HFFc6 (cell line): Measurements from ENCODE around the gene PLVAP. TPM values are rescaled to one million over a fixed set of nuclear protein-coding genes. Genes with fewer than 3 reads are reported as not detected.

ENCODE experiments used
- DNase-seq: peaks from one replicate; pipeline ENCODE4 v3.0.0-alpha.2; 2018
- H3K27ac Mint-ChIP-seq: 2 replicates; pipeline ENCODE4 v1.8.0; 2020; ENCODE audit warnings: mild to moderate bottlenecking, mixed read lengths
- H3K27me3 Mint-ChIP-seq: 2 replicates; pipeline ENCODE4 v1.8.0; 2021; ENCODE audit warnings: mild to moderate bottlenecking, moderate library complexity, mixed read lengths; ENCODE audit not compliant: insufficient read depth
- H3K36me3 Mint-ChIP-seq: 2 replicates; pipeline ENCODE4 v1.8.0; 2021; ENCODE audit warnings: low read depth, mixed read lengths
- H3K4me1 Mint-ChIP-seq: 2 replicates; pipeline ENCODE4 v1.8.0; 2020; ENCODE audit warnings: low read depth, mixed read lengths
- H3K4me3 Mint-ChIP-seq: 2 replicates; pipeline ENCODE4 v1.8.0; 2020; ENCODE audit warnings: mild to moderate bottlenecking, moderate library complexity, mixed read lengths
- H3K9me3 Mint-ChIP-seq: 2 replicates; pipeline ENCODE4 v1.8.0; 2020; ENCODE audit warnings: mild to moderate bottlenecking, mixed read lengths
- CTCF ChIP-seq: fragments of 200-600 bp; sonication (generic); IDR thresholded peaks from 2 replicates; pipeline ENCODE4 v1.5.0; 2021; ENCODE audit warnings: antibody characterized with exemption, mild to moderate bottlenecking
- total RNA-seq, 6 experiments: library from RNA; stranded (reverse); fragmentation: NEBNext Ultra II Directional; extraction: Animal tissue kit (Norgen Biotek cat#: 25700); gene quantifications; 2 replicates in 1 of 6; 3 replicates in 5 of 6; pipeline ENCODE4 v1.2.3, GENCODE V29; 2021

PLVAP gene
- total RNA-seq, 6 experiments from 2014 or later, result not detected

GRCh38 chr19:17411801-17412200 is 34.7 kb upstream of the PLVAP start:
- Mint-ChIP-seq H3K9me3 (no peaks in the 10 kb centered on the region), H3K36me3 (no peaks in the 10 kb centered on the region), H3K4me3 (peak overlapping the region; percentile 84), H3K27me3 (peaks cover 9% of the 10 kb centered on the region), H3K4me1 (peaks cover 30% of the 10 kb centered on the region), H3K27ac (no peak overlapping the region)
- no peak for TF ChIP-seq CTCF
- DNase-seq, result no peak

GRCh38 chr19:17409990-17410389 is 32.8 kb upstream of the PLVAP start:
- TF ChIP-seq CTCF, result no peak
- H3K27me3 Mint-ChIP-seq, result peaks cover 7% of the 10 kb centered on the region
- no peak overlapping the region for H3K4me3 Mint-ChIP-seq
- no peaks in the 10 kb centered on the region for H3K36me3 Mint-ChIP-seq
- H3K4me1 Mint-ChIP-seq, result peaks cover 22% of the 10 kb centered on the region
- no peaks in the 10 kb centered on the region for H3K9me3 Mint-ChIP-seq
- H3K27ac Mint-ChIP-seq, result no peak overlapping the region
- DNase-seq, result no peak

DNA sequence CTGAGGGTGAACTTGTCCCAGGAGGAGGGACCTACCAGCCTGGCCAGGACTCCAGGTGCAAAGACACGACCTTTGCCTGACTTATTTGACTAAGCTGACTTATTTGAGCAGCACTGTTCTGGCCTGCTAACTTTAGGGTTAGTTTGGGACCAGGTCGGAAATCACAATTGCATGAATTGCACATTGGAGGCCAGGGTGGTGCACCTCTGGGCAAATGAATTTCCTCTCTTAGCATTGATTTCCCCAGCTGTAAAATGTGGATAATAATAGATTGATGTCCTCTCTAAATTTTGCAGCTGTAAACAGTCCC is 29.7 kb upstream of the PLVAP start:
- no peak for TF ChIP-seq CTCF
- Mint-ChIP-seq H3K36me3 (no peaks in the 10 kb centered on the region), H3K27ac (no peak overlapping the region), H3K4me1 (peaks cover 7% of the 10 kb centered on the region), H3K9me3 (no peaks in the 10 kb centered on the region), H3K4me3 (no peak overlapping the region), H3K27me3 (peaks cover 5% of the 10 kb centered on the region)
- DNase-seq, result no peak

- Mint-ChIP-seq H3K4me3 (no peak overlapping the region), H3K27ac (no peak overlapping the region), H3K4me1 (peaks cover 6% of the 10 kb centered on the region; the same call in 1 of the 2 replicates), H3K9me3 (no peaks in the 10 kb centered on the region), H3K36me3 (no peaks in the 10 kb centered on the region), H3K27me3 (peaks cover 7% of the 10 kb centered on the region)
- DNase-seq, result no peak
- no peak for TF ChIP-seq CTCF
Measured at GRCh38 chr19:17406046-17406886, 29.1 kb upstream of the PLVAP start.

GRCh38 chr19:17405250-17406045 is 28.3 kb upstream of the PLVAP start, which contains the start of gene BST2:
BST2 (minus strand) TSS chr19:17405630; CDS start chr19:17405575, 55 bp downstream.
- H3K27ac Mint-ChIP-seq, result no peak within 1 kb of the TSS
- H3K4me1 Mint-ChIP-seq, result peaks cover 6% of the 10 kb centered on the region; the same call in 1 of the 2 replicates
- H3K27me3 Mint-ChIP-seq, result peaks cover 7% of the 10 kb centered on the region
- no peak for DNase-seq
- H3K36me3 Mint-ChIP-seq, result no peaks in the 10 kb centered on the region
- no peaks in the 10 kb centered on the region for H3K9me3 Mint-ChIP-seq
- TF ChIP-seq CTCF, result no peak
- no peak within 1 kb of the TSS for H3K4me3 Mint-ChIP-seq
